ENCODE data around the gene RNF150. TPM values are rescaled to one million over a fixed set of nuclear protein-coding genes. Genes with fewer than 3 reads are reported as not detected.

The RNF150 gene
- total RNA-seq (2021): 3.7 and 4.4 TPM in 2 replicates
- long read RNA-seq, partial matches to known transcripts: 3 of 4 reads
- long read RNA-seq, other reads (novel, unspliced or antisense): 1 of 4 reads

DNA sequence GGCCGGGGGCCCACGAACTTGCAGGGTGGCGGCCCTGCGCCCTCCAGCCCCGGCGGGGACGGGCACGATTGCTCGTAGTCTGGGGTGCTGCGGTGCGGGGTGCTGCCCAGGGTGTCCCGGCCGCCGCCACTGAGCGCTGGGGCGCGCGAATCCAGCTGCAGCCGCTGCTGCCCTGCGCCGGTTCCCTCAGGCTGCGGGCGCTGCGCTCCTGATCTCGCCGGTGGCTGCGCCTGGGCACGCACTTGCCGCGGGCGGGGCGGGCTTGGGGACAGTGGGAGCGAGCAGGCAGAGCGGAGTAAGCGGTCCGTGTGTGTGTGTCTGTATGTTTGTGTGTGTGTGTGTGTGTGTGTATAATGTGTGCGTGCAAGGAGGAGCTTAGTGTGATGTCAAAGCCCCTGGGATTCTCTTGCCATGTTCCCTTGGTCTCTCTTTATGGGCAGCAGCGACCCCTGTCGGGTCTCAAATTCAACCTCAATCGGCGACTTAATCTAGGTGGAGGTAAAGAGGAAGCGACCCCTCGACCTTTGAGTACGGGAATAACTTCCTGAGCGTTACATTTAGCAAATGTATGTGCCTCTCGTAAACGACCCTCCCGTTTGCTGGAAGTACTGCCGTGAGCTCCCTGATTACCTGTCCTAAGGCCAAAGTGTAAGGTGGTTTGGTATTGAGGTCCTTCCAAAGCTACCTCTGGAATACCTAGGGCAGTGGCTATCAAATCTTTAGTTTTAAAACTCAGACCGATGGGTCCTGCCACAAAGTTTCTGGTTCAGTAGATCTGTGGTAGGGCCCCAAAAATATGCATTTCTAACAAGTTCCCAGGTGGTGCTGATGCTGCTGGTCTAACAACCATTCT lies at the start of gene RNF150:
Gene RNF150 (minus strand): TSS at position 324 of the 853 bp plus-strand sequence.
- peak within 1 kb of the TSS; percentile 80 for H3K9ac ChIP-seq (ENCODE audit: extremely low read depth, insufficient read length, low read length)
- H4K8ac ChIP-seq (replicated peaks; ENCODE audit: insufficient read length, low read depth, low read length): no peak within 1 kb of the TSS
- TF ChIP-seq, protein P1, sequence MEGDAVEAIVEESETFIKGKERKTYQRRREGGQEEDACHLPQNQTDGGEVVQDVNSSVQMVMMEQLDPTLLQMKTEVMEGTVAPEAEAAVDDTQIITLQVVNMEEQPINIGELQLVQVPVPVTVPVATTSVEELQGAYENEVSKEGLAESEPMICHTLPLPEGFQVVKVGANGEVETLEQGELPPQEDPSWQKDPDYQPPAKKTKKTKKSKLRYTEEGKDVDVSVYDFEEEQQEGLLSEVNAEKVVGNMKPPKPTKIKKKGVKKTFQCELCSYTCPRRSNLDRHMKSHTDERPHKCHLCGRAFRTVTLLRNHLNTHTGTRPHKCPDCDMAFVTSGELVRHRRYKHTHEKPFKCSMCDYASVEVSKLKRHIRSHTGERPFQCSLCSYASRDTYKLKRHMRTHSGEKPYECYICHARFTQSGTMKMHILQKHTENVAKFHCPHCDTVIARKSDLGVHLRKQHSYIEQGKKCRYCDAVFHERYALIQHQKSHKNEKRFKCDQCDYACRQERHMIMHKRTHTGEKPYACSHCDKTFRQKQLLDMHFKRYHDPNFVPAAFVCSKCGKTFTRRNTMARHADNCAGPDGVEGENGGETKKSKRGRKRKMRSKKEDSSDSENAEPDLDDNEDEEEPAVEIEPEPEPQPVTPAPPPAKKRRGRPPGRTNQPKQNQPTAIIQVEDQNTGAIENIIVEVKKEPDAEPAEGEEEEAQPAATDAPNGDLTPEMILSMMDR (conservative IDR thresholded peaks at IDR 0.05): peak; percentile 81
- H4K20me1 ChIP-seq (ENCODE audit: control insufficient read depth, insufficient read depth, insufficient read length): no peaks in the 10 kb centered on the region
- peak; percentile 88 for DNase-seq
- H3K79me2 ChIP-seq (ENCODE audit: insufficient read depth, low read length): no peaks in the 10 kb centered on the region
- no peak within 1 kb of the TSS for H3K4ac ChIP-seq (ENCODE audit: low read depth, low read length)
- H2BK20ac ChIP-seq (ENCODE audit: low read depth, low read length, poor library complexity, severe bottlenecking): no peak within 1 kb of the TSS
- H3K27me3 Mint-ChIP-seq (ENCODE audit: low read depth): peaks cover 53% of the 10 kb centered on the region
- no peak within 1 kb of the TSS for H3K27ac ChIP-seq (ENCODE audit: insufficient read length, low read depth, low read length)
- H3K18ac ChIP-seq (ENCODE audit: insufficient read length, low read depth, low read length): peak within 1 kb of the TSS; percentile 79
- no CpG with 5 or more reads among the region's 50 CpGs for WGBS (ENCODE audit: extremely low coverage, insufficient read length, low lambda C conversion rate)
- peak within 1 kb of the TSS; percentile 73 for H4K5ac ChIP-seq (ENCODE audit: insufficient read length, low read depth, low read length)
- H2BK120ac ChIP-seq (ENCODE audit: low read depth, low read length, poor library complexity, severe bottlenecking): no peak within 1 kb of the TSS
- peak within 1 kb of the TSS; percentile 80 for H3K4me2 ChIP-seq (ENCODE audit: insufficient read depth, insufficient read length, low read length)
- no peak within 1 kb of the TSS for H2AK5ac ChIP-seq (ENCODE audit: insufficient read length, low read length)
- H3K4me1 ChIP-seq (ENCODE audit: insufficient read depth, low read length): no peaks in the 10 kb centered on the region
- peaks cover 25% of the 10 kb centered on the region in 2 experiments for H3K4me1 Mint-ChIP-seq
- peaks cover 0 to 2% of the 10 kb centered on the region in 2 experiments; a peak in 2 of 5 replicates for H3K9me3 Mint-ChIP-seq
- H2BK12ac ChIP-seq (ENCODE audit: insufficient read length, low read depth, low read length): no peak within 1 kb of the TSS
- peak within 1 kb of the TSS in 2 of 3 experiments; percentile 34 to 70; a peak in 3 of 7 replicates for H3K27ac Mint-ChIP-seq
- H3K23ac ChIP-seq (ENCODE audit: insufficient read length, low read depth, low read length): no peak within 1 kb of the TSS
- no peak within 1 kb of the TSS for H2BK15ac ChIP-seq (ENCODE audit: low read depth, low read length)
- peaks cover 0 to 2% (median 0%) of the 10 kb centered on the region in 3 experiments; a peak in 1 of 7 replicates for H3K36me3 Mint-ChIP-seq (ENCODE audit: insufficient read depth in 1 of 3, low read depth in 3 of 3)
- H3K27me3 ChIP-seq (ENCODE audit: insufficient read depth, low read length): no peaks in the 10 kb centered on the region; the same call in 1 of the 2 replicates
- no peaks in the 10 kb centered on the region for H3K9me3 ChIP-seq (ENCODE audit: control insufficient read depth, low read depth, low read length)
- peak within 1 kb of the TSS; percentile 83 for H3K14ac ChIP-seq (ENCODE audit: insufficient read depth, low read length)
- H4K91ac ChIP-seq (ENCODE audit: insufficient read length, low read depth, low read length): no peak within 1 kb of the TSS
- no peaks in the 10 kb centered on the region for H3K79me1 ChIP-seq (ENCODE audit: insufficient read depth, low read depth, low read length, poor library complexity, severe bottlenecking)
- H3K4me3 Mint-ChIP-seq: peak within 1 kb of the TSS; percentile 88 to 98
- H3K23me2 ChIP-seq (ENCODE audit: insufficient read length, low read depth, low read length, poor library complexity, severe bottlenecking): peaks cover 4% of the 10 kb centered on the region
- no peak within 1 kb of the TSS for H2BK5ac ChIP-seq (ENCODE audit: insufficient read length, low read length)
- no peak within 1 kb of the TSS for H3T11ph ChIP-seq (ENCODE audit: low read length)
- no peak within 1 kb of the TSS for H2AFZ ChIP-seq (ENCODE audit: low read length)
- H3K56ac ChIP-seq (ENCODE audit: insufficient read length, low read depth, low read length): no peak within 1 kb of the TSS
